Loucy (cell line): ENCODE measurements around the gene ZFP91.

Source experiments
- CTCF ChIP-seq: fragments of 200-600 bp; sonication (generic); conservative IDR thresholded peaks from 2 replicates; pipeline ENCODE4 v1.5.1; 2014; ENCODE audit warnings: mild to moderate bottlenecking, antibody characterized with exemption, low read length
- EZH2phosphoT487 ChIP-seq: fragments of 200-600 bp; IDR thresholded peaks from 2 replicates; pipeline ENCODE4 v1.6.1; 2018; ENCODE audit warnings: antibody characterized with exemption, mild to moderate bottlenecking, moderate library complexity, borderline replicate concordance

- TF ChIP-seq CTCF (no peak), EZH2phosphoT487 (no peak)
Observed at GRCh38 chr11:58640386-58641023, 61.6 kb downstream of the ZFP91 start.
